ENCODE measurements around the gene C6orf136. TPM values are rescaled to one million over a fixed set of nuclear protein-coding genes. Genes with fewer than 3 reads are reported as not detected.

The C6orf136 gene
- total and polyA plus RNA-seq, 9 of the 15 experiments (the other 6 are each of a cell fraction or from before 2014, with no cell fraction given): 14.1 to 63.1 (median 18.4) TPM

DNA sequence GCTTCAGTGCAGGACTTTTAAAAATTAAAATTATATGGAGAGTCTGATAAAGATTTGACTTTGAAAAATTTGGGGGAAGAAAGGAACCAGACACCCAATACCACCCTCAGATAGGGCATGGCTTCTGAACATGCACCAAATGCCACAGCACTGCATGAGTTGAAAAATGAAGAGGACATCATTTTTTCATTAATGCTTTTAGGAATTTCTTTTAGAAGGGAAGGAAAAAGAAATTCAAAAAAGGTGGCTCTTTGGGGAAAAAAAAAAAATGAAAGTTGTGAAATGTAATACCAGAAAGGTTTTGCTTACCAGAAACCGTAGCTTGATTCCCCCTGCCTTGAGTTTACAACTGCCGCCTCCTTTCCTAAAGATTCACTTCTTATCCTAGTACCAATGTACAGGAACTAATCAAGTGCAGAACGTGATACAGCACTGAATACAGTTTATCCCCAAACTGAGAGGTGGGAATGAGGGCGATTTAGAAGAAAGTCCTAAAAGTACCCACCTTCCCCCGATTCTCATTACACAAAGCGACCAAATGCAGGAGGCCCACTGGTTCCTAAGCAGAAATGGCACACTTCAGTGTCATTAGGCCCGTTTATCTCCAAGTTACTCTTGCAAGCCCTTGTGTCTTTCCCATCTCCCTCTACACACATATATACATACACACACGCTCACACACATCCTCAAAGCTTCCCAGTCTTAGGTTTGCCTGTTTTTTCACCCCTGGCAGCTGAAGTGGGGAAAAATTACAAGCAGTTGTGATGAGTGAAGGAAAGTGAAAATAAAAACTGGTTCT, 32.7 kb upstream of the C6orf136 start (continued):
- TF ChIP-seq E4F1 (CRISPR knock-in tag; IDR thresholded peaks at IDR 0.05; ENCODE audit: borderline replicate concordance) (no peak), SREBF2 (CRISPR knock-in tag; IDR thresholded peaks at IDR 0.05) (no peak), RFX7 (CRISPR knock-in tag; IDR thresholded peaks at IDR 0.05) (no peak), NFRKB (IDR thresholded peaks at IDR 0.05; ENCODE audit: low read depth) (no peak), RBM15 (IDR thresholded peaks at IDR 0.05; ENCODE audit: insufficient read depth, low read length) (no peak), ZNF197 (CRISPR knock-in tag; IDR thresholded peaks at IDR 0.05; ENCODE audit: low read depth) (no peak), HINFP (tag; conservative IDR thresholded peaks at IDR 0.05; ENCODE audit: low read depth) (no peak), XRCC4 (IDR thresholded peaks at IDR 0.05; ENCODE audit: extremely low read depth, insufficient read depth, insufficient read length) (no peak), PTTG1 (tag; IDR thresholded peaks at IDR 0.05; ENCODE audit: low read depth) (no peak), U2AF1 (optimal IDR thresholded peaks at IDR 0.05; ENCODE audit: low read depth, low read length) (peak; percentile 26), EHMT2 (IDR thresholded peaks at IDR 0.05) (no peak), KAT2B (IDR thresholded peaks at IDR 0.05; ENCODE audit: low read depth, low read length) (no peak), BCL6 (CRISPR knock-in tag; IDR thresholded peaks at IDR 0.05) (no peak), KLF13 (tag; IDR thresholded peaks at IDR 0.05; ENCODE audit: borderline replicate concordance, low read depth) (no peak), SREBF1 (IDR thresholded peaks at IDR 0.05; ENCODE audit: borderline replicate concordance, low read depth, low read length) (no peak), ZFP36 (IDR thresholded peaks at IDR 0.05; ENCODE audit: low read depth, low read length, partially characterized antibody) (no peak), NFIX (CRISPR knock-in tag; IDR thresholded peaks at IDR 0.05; ENCODE audit: low read depth) (no peak)
- TF ChIP-seq, protein P1, sequence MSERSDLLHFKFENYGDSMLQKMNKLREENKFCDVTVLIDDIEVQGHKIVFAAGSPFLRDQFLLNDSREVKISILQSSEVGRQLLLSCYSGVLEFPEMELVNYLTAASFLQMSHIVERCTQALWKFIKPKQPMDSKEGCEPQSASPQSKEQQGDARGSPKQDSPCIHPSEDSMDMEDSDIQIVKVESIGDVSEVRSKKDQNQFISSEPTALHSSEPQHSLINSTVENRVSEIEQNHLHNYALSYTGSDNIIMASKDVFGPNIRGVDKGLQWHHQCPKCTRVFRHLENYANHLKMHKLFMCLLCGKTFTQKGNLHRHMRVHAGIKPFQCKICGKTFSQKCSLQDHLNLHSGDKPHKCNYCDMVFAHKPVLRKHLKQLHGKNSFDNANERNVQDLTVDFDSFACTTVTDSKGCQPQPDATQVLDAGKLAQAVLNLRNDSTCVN (CRISPR knock-in tag; IDR thresholded peaks at IDR 0.05): peak; percentile 98
- TF ChIP-seq, protein P2, sequence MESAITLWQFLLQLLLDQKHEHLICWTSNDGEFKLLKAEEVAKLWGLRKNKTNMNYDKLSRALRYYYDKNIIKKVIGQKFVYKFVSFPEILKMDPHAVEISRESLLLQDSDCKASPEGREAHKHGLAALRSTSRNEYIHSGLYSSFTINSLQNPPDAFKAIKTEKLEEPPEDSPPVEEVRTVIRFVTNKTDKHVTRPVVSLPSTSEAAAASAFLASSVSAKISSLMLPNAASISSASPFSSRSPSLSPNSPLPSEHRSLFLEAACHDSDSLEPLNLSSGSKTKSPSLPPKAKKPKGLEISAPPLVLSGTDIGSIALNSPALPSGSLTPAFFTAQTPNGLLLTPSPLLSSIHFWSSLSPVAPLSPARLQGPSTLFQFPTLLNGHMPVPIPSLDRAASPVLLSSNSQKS (CRISPR knock-in tag; IDR thresholded peaks at IDR 0.05): no peak
- TF ChIP-seq, protein P3, sequence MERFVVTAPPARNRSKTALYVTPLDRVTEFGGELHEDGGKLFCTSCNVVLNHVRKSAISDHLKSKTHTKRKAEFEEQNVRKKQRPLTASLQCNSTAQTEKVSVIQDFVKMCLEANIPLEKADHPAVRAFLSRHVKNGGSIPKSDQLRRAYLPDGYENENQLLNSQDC (CRISPR knock-in tag; IDR thresholded peaks at IDR 0.05): no peak

All from K562 (cell line).